ENCODE results near the gene MEIS3.

MEIS3 gene

DNA sequence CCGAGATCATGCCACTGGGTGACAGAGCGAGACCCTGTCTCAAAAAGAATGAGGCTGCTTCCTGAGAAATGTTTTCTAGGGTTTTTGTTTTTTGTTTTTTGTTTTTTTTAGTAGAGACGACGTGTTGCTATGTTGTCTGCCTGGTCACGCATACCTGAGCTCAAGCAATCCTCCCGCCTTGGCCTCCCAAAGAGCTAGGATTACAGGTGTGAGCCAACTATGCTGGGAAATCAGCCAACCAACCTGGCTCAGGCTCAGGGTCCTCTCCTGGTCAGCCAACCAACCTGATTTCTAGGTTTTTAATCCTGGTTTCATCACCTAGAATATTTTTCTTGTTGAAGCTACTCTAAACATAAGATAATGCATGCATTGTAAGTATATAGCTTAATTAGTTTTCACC, 62.4 kb downstream of the MEIS3 start:
- no peak for DNase-seq

DNA sequence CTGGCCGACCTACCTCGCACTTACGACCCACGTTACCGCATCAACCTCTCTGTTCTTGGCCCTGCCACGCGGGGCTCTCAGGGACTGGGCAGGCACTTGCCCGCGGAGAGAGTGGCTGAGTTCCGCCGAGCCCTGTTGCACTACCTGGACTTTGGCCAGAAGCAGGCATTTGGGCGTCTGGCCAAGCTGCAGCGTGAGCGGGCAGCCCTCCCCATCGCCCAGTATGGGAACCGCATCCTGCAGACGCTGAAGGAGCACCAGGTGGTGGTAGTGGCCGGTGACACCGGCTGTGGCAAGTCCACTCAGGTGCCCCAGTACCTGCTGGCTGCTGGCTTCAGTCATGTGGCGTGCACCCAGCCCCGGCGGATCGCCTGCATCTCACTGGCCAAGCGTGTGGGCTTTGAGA, 66.0 kb downstream of the MEIS3 start:
- no peak for DNase-seq
